Measurements from ENCODE around the gene SEMA4D.

The SEMA4D gene

DNA sequence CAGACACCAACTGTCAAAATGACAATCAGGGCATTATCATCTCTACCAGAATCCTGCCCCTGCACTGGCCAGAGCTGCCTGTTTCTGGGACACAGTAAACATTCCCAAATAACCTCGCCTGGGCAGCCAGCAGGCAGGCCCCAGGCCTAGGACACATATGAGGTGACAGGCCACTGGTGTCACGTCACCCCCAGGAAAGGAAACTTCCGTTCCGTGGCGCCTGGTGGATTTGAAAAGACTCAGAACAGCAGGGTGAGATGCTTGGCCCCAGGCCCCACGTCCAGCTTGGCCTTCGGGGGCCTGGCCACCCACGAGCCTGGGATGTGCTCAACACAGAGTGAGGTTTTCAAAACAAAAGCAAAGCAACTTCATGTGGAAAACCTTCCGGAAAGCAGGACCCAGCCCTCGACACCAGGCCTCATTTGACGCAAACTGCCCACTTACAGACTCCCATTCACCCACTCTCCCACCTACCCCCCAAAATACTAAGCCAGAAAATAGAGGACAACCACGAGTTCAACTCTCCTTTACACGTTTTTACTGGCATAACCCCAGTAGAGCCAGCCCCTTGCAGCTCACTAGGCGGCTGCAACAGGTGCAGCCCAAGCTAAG lies 1.2 kb downstream of the SEMA4D start:
- TF ChIP-seq CEBPB (IDR thresholded peaks at IDR 0.05) = no peak
- 0 out of 2 replicates have a peak, but pooled peaks have one; percentile 12 for TF ChIP-seq TAF1 (IDR thresholded peaks at IDR 0.05; ENCODE audit: low read depth)
- TF ChIP-seq EGR1 (IDR thresholded peaks at IDR 0.05) = no peak

DNA sequence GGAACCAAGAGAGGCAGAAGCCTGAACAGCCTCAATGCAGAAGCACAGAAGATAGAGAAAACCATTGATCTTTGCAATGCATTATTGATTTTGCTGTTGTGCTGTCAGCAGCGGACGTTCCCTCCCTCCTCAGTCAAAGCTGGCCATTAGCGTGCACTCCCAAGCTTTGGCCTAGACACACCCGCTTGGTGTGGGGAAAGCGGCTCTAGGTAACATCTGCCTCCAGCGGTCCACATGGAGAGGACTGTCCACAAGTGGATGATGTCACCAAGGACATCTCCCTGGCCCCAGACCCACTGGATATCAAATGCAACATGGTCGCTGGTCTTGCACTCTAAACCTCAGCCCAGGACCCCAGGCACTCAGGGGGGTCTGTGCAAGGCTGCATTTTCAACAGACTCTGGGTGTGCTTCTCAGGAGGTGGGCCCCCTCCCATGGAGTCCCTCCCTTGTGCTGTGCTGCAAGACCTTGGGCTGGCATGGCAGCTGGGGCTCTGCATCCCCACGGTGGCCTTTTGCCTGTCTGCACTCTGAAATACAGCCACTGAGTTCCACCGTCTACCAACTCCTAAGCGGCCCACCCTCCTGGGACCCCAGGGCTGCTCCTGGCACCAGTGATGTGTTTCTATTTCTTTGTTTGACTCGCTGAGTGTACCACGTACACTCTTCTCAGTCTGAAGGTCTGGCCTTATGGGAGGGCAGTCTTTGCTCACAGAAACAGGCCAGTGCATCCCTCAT lies 1.9 kb downstream of the SEMA4D start:
- TF ChIP-seq TCF12 (IDR thresholded peaks at IDR 0.05; ENCODE audit: low read depth) = no peak
- no peak for TF ChIP-seq CEBPB (IDR thresholded peaks at IDR 0.05)
- TF ChIP-seq, protein P1, sequence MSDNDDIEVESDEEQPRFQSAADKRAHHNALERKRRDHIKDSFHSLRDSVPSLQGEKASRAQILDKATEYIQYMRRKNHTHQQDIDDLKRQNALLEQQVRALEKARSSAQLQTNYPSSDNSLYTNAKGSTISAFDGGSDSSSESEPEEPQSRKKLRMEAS (IDR thresholded peaks at IDR 0.05) = no peak
- no peak for TF ChIP-seq EGR1 (IDR thresholded peaks at IDR 0.05)
- TF ChIP-seq CREB1 (IDR thresholded peaks at IDR 0.05; ENCODE audit: low read depth) = no peak
- no peak for TF ChIP-seq FOXM1 (IDR thresholded peaks at IDR 0.05; ENCODE audit: borderline replicate concordance, low read depth)
- TF ChIP-seq ZBTB7A (IDR thresholded peaks at IDR 0.05; ENCODE audit: low read depth) = no peak
- TF ChIP-seq, protein P2, sequence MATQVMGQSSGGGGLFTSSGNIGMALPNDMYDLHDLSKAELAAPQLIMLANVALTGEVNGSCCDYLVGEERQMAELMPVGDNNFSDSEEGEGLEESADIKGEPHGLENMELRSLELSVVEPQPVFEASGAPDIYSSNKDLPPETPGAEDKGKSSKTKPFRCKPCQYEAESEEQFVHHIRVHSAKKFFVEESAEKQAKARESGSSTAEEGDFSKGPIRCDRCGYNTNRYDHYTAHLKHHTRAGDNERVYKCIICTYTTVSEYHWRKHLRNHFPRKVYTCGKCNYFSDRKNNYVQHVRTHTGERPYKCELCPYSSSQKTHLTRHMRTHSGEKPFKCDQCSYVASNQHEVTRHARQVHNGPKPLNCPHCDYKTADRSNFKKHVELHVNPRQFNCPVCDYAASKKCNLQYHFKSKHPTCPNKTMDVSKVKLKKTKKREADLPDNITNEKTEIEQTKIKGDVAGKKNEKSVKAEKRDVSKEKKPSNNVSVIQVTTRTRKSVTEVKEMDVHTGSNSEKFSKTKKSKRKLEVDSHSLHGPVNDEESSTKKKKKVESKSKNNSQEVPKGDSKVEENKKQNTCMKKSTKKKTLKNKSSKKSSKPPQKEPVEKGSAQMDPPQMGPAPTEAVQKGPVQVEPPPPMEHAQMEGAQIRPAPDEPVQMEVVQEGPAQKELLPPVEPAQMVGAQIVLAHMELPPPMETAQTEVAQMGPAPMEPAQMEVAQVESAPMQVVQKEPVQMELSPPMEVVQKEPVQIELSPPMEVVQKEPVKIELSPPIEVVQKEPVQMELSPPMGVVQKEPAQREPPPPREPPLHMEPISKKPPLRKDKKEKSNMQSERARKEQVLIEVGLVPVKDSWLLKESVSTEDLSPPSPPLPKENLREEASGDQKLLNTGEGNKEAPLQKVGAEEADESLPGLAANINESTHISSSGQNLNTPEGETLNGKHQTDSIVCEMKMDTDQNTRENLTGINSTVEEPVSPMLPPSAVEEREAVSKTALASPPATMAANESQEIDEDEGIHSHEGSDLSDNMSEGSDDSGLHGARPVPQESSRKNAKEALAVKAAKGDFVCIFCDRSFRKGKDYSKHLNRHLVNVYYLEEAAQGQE (IDR thresholded peaks at IDR 0.05; ENCODE audit: low read depth) = no peak
- TF ChIP-seq, protein P3, sequence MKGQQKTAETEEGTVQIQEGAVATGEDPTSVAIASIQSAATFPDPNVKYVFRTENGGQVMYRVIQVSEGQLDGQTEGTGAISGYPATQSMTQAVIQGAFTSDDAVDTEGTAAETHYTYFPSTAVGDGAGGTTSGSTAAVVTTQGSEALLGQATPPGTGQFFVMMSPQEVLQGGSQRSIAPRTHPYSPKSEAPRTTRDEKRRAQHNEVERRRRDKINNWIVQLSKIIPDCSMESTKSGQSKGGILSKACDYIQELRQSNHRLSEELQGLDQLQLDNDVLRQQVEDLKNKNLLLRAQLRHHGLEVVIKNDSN (IDR thresholded peaks at IDR 0.05) = no peak
- no peak for TF ChIP-seq EP300 (IDR thresholded peaks at IDR 0.05; ENCODE audit: borderline replicate concordance)
- TF ChIP-seq YY1 (IDR thresholded peaks at IDR 0.05; ENCODE audit: low read depth) = no peak
- no peak for TF ChIP-seq TEAD4 (IDR thresholded peaks at IDR 0.05)
- TF ChIP-seq TAF1 (IDR thresholded peaks at IDR 0.05; ENCODE audit: low read depth) = no peak
- TF ChIP-seq RAD21 (IDR thresholded peaks at IDR 0.05; ENCODE audit: low read depth) = no peak
- TF ChIP-seq NFIC (IDR thresholded peaks at IDR 0.05) = no peak

DNA sequence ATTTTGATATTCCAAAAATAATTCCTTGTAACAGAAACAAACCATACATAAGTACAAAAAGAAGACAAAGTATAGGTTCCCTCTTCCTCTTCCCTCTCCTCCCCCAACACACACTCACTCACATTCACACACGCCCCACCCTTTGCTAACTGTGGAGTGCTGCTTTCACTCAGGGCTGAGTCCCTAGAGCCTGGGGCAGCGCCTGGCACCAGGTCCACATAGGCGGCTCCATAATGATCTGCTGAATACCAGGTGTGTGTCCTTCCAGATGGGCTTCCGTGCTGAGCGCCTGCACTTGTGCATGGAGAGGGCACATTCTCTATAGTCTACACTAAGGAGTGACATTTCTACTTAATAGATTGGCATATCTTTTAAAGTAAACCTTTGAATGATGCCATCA lies 3.7 kb downstream of the SEMA4D start:
- TF ChIP-seq TCF12 (IDR thresholded peaks at IDR 0.05; ENCODE audit: low read depth) (no peak), TEAD4 (IDR thresholded peaks at IDR 0.05) (no peak), EP300 (IDR thresholded peaks at IDR 0.05; ENCODE audit: borderline replicate concordance) (no peak), FOXM1 (IDR thresholded peaks at IDR 0.05; ENCODE audit: borderline replicate concordance, low read depth) (no peak), CEBPB (IDR thresholded peaks at IDR 0.05) (no peak)
- TF ChIP-seq, protein P3 (IDR thresholded peaks at IDR 0.05) = no peak
- TF ChIP-seq, protein P1 (IDR thresholded peaks at IDR 0.05) = no peak

DNA sequence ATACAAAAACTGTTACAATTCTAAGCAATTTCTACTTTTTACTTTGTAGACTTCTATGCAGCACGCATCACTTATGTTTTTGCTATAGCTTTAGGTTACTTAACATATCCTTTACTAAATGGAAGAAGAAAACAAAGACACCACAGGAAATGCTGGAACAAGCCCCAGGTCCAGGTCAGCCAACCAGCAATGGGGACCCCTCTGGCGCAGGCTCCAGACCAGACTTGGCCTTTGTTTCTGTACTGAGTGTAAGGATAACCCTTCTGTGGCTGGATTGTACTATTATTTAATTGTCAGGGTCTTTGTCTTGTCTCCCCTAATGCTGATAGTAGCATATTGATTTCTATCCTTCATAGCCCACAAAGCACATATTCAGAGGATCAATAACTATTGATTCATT lies 4.2 kb downstream of the SEMA4D start:
- TF ChIP-seq, protein P2 (IDR thresholded peaks at IDR 0.05; ENCODE audit: low read depth) = no peak
- TF ChIP-seq YY1 (IDR thresholded peaks at IDR 0.05; ENCODE audit: low read depth) (no peak), CREB1 (IDR thresholded peaks at IDR 0.05; ENCODE audit: low read depth) (no peak), EGR1 (IDR thresholded peaks at IDR 0.05) (no peak), CEBPB (IDR thresholded peaks at IDR 0.05) (no peak), EP300 (IDR thresholded peaks at IDR 0.05; ENCODE audit: borderline replicate concordance) (no peak), NFIC (IDR thresholded peaks at IDR 0.05) (no peak), FOXM1 (IDR thresholded peaks at IDR 0.05; ENCODE audit: borderline replicate concordance, low read depth) (no peak), TAF1 (IDR thresholded peaks at IDR 0.05; ENCODE audit: low read depth) (no peak), TEAD4 (IDR thresholded peaks at IDR 0.05) (no peak), TCF12 (IDR thresholded peaks at IDR 0.05; ENCODE audit: low read depth) (no peak), RAD21 (IDR thresholded peaks at IDR 0.05; ENCODE audit: low read depth) (no peak), ZBTB7A (IDR thresholded peaks at IDR 0.05; ENCODE audit: low read depth) (no peak)
- TF ChIP-seq, protein P3 (IDR thresholded peaks at IDR 0.05) = no peak
- TF ChIP-seq, protein P1 (IDR thresholded peaks at IDR 0.05) = no peak

DNA sequence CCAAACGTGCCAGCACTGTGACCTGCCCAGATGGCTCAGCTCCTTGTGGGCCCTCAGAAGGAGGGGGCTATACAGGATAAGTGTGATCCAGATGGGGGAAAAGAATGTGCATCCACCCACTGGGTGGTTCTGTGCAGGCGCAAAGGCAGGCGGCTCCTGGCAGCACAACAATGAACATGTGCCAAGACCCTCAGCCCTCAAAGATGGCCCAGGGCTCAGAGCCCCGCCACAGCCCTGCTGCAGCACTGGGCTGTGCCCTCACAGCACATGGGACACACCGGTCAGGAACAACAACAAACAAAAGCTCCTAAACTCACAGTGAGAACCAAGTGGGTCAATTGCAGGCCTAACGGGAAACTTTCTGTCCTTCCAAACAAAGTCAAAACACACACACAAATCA lies 4.7 kb downstream of the SEMA4D start:
- TF ChIP-seq, protein P3 (IDR thresholded peaks at IDR 0.05) = no peak
- TF ChIP-seq CREB1 (IDR thresholded peaks at IDR 0.05; ENCODE audit: low read depth) = no peak
- TF ChIP-seq YY1 (IDR thresholded peaks at IDR 0.05; ENCODE audit: low read depth) = no peak
- no peak for TF ChIP-seq RAD21 (IDR thresholded peaks at IDR 0.05; ENCODE audit: low read depth)
- TF ChIP-seq, protein P1 (IDR thresholded peaks at IDR 0.05) = no peak

Measured in Ishikawa (cell line).